HG02623 (cell line): ENCODE measurements around the gene THBS4.

Experiments
- ATAC-seq: cut with Tn5 transposase; IDR thresholded peaks from one replicate; pipeline ENCODE4 v1.9.1; 2021; ENCODE audit warnings: moderate library complexity; ENCODE audit not compliant: unreplicated experiment

THBS4 gene

GRCh38 chr5:80034962-80035821 lies at the start of gene THBS4:
Gene THBS4, plus strand, starts transcription at chr5:80035348. Its CDS starts 190 bp downstream, at chr5:80035538.
- no peak for ATAC-seq

- ATAC-seq, result no peak
These were observed 48.9 kb upstream of the THBS4 start for GRCh38 chr5:79986260-79986659.

- peak; percentile 23 for ATAC-seq
These were observed 44.9 kb upstream of the THBS4 start for GRCh38 chr5:79990205-79990597.

- peak; percentile 85 for ATAC-seq
These were observed 44.3 kb upstream of the THBS4 start, which contains the start of gene MTX3 for GRCh38 chr5:79990598-79991507. Gene MTX3, minus strand, starts transcription at chr5:79991262. Its CDS starts 24 bp downstream, at chr5:79991238.

GRCh38 chr5:79992891-79993657 lies 42.1 kb upstream of the THBS4 start:
- no peak for ATAC-seq

- ATAC-seq, result no peak
These were observed 35.4 kb upstream of the THBS4 start for GRCh38 chr5:79999722-80000121.

GRCh38 chr5:80002677-80003076 lies 32.5 kb upstream of the THBS4 start:
- ATAC-seq, result no peak

GRCh38 chr5:80008995-80009765 lies 26.0 kb upstream of the THBS4 start:
- no peak for ATAC-seq

- ATAC-seq, result no peak
These were observed 24.3 kb upstream of the THBS4 start for GRCh38 chr5:80010754-80011392.

- ATAC-seq, result no peak
These were observed 10.1 kb upstream of the THBS4 start for GRCh38 chr5:80025069-80025468.

- no peak for ATAC-seq
These were observed 8.3 kb upstream of the THBS4 start for GRCh38 chr5:80026841-80027240.

- no peak for ATAC-seq
These were observed 4.0 kb upstream of the THBS4 start for GRCh38 chr5:80031109-80031508.

- ATAC-seq, result no peak
These were observed 1.6 kb upstream of the THBS4 start for GRCh38 chr5:80033513-80033912.

- ATAC-seq, result no peak
These were observed 589 bp upstream of the THBS4 start for GRCh38 chr5:80034559-80034958.

GRCh38 chr5:80035839-80036238 lies 691 bp downstream of the THBS4 start:
- no peak for ATAC-seq

- ATAC-seq, result no peak
These were observed 1.5 kb downstream of the THBS4 start for GRCh38 chr5:80036615-80037014.

- no peak for ATAC-seq
These were observed 2.2 kb downstream of the THBS4 start for GRCh38 chr5:80037366-80037765.

GRCh38 chr5:80039650-80040049 lies 4.5 kb downstream of the THBS4 start:
- no peak for ATAC-seq

GRCh38 chr5:80041527-80041926 lies 6.4 kb downstream of the THBS4 start:
- no peak for ATAC-seq

GRCh38 chr5:80042330-80042729 lies 7.2 kb downstream of the THBS4 start:
- ATAC-seq, result no peak
